ENCODE results near the gene PSORS1C2.
"Not testable (repeated sequence)": the region's sequence is repeated elsewhere in the genome, so short reads cannot be mapped to it uniquely, and the experiment has no call there.

- TF ChIP-seq CTCF, POLR2A (IDR thresholded peaks at IDR 0.05): not testable (repeated sequence)
Measured at GRCh38 chr6:31164475-31165063, 25.7 kb upstream of the PSORS1C2 start.
